Activated naive CD8-positive, alpha-beta T cell treated with anti-CD3 and anti-CD28 coated beads, Interleukin-2, amount 50 U/mL, for 24 hours (primary cell): ENCODE measurements around the gene ARPP21.
"Not testable (repeated sequence)": the region's sequence is repeated elsewhere in the genome, so short reads cannot be mapped to it uniquely, and the experiment has no call there.

Source experiments
- ATAC-seq: fragments of 150-1000 bp; cut with Tn5 transposase; one replicate; pipeline ENCODE4 v1.10.0; 2021
- DNase-seq: peaks from one replicate; pipeline ENCODE4 v3.0.0; 2021
- H3K27ac Mint-ChIP-seq: one replicate; pipeline ENCODE4 v1.8.0; 2021; ENCODE audit warnings: mild to moderate bottlenecking, mixed read lengths
- H3K27me3 Mint-ChIP-seq: one replicate; pipeline ENCODE4 v1.8.0; 2021; ENCODE audit warnings: mixed read lengths
- H3K36me3 Mint-ChIP-seq: one replicate; pipeline ENCODE4 v1.8.0; 2021; ENCODE audit warnings: low read depth, mixed read lengths
- H3K4me1 Mint-ChIP-seq: one replicate; pipeline ENCODE4 v1.8.0; 2021; ENCODE audit warnings: mixed read lengths
- H3K4me3 Mint-ChIP-seq: one replicate; pipeline ENCODE4 v1.8.0; 2021; ENCODE audit warnings: mild to moderate bottlenecking, moderate library complexity, mixed read lengths
- H3K9me3 Mint-ChIP-seq: one replicate; pipeline ENCODE4 v1.8.0; 2021; ENCODE audit warnings: mixed read lengths

Gene ARPP21

DNA sequence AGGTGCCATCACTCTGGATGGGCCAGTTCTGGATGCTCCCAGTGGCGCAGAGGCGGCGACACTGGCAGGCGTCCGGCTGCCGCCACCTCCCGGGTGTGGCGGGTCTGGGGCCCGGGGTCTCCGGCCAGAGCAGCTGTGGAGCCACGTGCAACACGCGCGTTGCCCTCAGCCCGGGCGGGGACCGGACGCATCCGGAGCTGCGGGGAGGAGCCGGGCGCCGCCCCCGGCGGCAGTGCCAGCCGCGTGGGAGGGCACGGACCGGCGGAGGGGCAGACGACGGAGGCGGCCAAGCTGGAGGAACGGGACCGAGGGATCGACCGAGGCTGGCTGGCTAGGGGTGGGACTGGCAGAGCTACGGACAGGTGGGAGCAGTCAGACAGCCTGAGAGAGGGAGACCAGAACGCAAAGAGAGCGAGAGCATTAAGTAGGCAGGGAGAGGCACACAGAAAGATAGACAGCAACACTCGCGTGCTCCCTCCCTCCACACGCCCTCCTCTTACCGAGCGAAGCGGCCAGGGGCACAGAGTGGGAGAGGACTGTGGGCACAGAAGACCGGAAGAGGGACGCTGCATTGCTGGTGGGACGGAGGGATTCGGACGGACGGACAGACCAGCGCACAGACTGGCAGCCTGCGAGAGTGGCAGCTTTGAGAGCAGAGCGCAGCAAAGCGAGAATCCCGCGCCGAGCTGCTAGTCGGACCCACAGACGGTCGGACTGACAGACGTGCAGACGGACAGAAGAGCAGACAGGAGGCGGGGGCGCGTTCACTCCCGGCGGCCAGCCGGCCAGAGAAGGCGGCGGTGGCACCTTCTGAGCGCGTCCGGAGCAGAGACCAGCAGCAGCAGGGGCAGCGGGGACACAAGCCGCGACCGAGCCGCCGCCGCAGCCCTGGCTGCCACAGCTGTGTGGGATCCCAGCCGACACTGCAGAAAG, at the start of gene ARPP21:
Gene ARPP21, plus strand, starts transcription at position 272 of the 933 bp plus-strand sequence. CDS start 42,227 bp downstream, outside the sequence.
- Mint-ChIP-seq H3K4me3 (peak within 1 kb of the TSS; percentile 76), H3K27me3 (peaks cover 36% of the 10 kb centered on the region), H3K36me3 (no peaks in the 10 kb centered on the region), H3K4me1 (peaks cover 8% of the 10 kb centered on the region), H3K9me3 (no peaks in the 10 kb centered on the region), H3K27ac (no peak within 1 kb of the TSS)
- peak; percentile 16 for DNase-seq
- ATAC-seq, result peak; percentile 36

DNA sequence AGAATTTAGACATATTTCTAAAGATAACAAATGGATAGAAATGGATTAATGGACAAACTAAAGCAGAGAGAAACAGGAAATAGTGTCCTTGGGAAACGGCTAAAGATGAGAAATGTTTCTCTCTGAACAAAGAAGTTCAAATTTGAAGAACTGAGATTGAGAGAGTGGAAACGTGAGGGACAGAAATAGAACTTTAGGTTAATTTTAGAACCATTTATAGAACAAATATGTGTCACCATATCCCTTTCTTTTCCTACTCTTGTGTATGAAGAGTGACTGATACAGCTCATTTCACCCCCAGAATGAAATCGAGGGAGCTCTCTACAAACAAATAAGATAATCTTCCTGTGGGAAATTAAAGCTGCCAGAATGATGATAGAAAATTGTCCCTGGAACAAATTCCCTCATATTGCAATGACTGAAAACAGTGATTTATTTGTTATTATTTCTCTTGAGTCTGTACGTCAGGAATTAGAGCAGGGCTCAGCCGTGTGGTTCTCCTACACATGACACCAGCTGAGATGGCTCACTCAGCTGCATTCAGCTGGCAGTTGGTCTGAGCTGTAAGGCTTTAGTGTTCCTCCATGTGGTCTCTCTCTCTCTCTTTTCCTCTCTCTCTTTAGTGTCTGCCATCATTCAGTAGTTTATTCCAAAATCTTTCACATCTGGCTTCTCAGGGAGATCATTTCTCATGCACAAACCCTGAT, 46.6 kb upstream of the ARPP21 start:
- H3K36me3 Mint-ChIP-seq, result no peaks in the 10 kb centered on the region
- DNase-seq (no peak), ATAC-seq (no peak)
- H3K27me3 Mint-ChIP-seq, result no peaks in the 10 kb centered on the region
- H3K9me3 Mint-ChIP-seq, result peaks cover 12% of the 10 kb centered on the region
- no peaks in the 10 kb centered on the region for H3K4me1 Mint-ChIP-seq
- no peak overlapping the region for H3K27ac Mint-ChIP-seq
- H3K4me3 Mint-ChIP-seq, result no peak overlapping the region

DNA sequence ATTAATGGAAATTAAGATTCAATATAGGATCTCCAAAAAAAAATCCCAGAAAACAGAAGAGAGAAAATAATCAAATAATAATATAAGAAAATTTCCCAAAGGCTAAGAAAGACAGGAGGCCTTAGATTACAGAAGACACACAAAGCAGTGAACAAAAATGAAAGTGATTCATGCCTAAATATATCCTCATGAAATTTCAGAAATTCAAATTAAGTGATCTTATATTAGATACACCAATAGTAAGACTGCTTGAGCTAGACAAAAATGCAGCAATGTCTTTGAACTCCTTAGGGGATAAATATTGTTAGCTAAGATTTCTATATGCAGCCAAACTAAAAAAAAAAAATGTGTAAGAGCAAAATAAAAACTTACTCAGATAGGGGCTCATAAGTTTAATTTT, 44.6 kb upstream of the ARPP21 start:
- no peaks in the 10 kb centered on the region for H3K36me3 Mint-ChIP-seq

DNA sequence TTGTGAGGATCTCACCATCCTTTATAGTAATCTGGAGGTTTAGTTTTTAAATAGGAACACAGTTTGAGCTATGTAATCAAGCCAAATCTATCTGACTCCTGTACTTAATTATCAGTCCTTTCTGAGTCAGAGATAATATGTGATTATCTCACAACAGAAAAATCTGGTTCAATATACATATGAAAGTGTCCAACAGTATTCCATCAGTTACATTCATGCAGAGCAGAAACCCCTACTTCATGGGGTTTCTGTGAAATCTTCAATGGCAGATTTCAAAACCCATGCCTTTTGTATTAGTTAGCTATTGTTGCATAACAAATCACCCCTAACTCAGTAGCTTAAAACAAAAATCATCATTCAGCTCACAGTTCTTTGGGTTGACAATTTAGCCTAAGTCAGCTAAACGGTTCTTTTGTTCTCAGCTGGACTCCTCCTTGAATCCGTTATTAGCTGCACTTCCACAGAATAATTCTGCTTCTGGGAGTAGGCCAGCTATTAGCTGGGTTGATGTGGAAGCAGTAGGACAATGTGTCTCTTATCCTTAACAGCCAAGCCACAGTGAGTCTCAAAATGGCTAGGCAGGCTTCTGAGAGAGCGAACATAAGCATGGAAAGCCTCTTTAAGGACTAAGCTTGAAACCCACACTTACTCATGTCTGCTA, 42.9 kb upstream of the ARPP21 start:
- H3K4me1 Mint-ChIP-seq, result no peaks in the 10 kb centered on the region
- H3K9me3 Mint-ChIP-seq, result no peaks in the 10 kb centered on the region
- H3K27me3 Mint-ChIP-seq, result no peaks in the 10 kb centered on the region
- no peaks in the 10 kb centered on the region for H3K36me3 Mint-ChIP-seq
- no peak overlapping the region for H3K4me3 Mint-ChIP-seq
- no peak overlapping the region for H3K27ac Mint-ChIP-seq
- DNase-seq, result no peak
- ATAC-seq, result no peak

More for the DNA sequence above, 44.6 kb upstream of the ARPP21 start:
- DNase-seq (no peak), ATAC-seq (no peak)
- Mint-ChIP-seq H3K4me1 (no peaks in the 10 kb centered on the region), H3K4me3 (no peak overlapping the region), H3K27ac (no peak overlapping the region), H3K27me3 (no peaks in the 10 kb centered on the region), H3K9me3 (no peaks in the 10 kb centered on the region)

DNA sequence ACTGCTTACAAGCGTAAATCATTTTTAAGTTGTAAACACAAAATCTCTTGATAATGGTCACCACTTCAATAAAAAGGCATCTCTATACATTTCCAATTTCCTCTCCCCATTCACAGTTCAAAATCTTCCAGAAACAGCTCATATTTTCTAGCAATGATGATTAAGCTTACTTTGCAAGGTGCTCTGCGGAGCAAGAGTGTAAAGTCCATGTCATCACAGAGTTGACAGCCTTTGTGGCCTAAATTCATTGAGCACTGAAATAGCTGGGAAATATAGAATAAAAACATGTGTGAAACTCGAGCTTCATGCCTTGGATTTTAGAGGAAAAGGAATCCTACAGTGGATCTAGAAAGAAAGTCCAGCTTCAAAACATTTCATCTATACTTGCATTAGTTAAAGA, 41.8 kb upstream of the ARPP21 start:
- Mint-ChIP-seq H3K4me1 (no peaks in the 10 kb centered on the region), H3K9me3 (no peaks in the 10 kb centered on the region), H3K36me3 (no peaks in the 10 kb centered on the region), H3K27me3 (no peaks in the 10 kb centered on the region), H3K4me3 (no peak overlapping the region), H3K27ac (no peak overlapping the region)
- ATAC-seq (no peak), DNase-seq (no peak)

DNA sequence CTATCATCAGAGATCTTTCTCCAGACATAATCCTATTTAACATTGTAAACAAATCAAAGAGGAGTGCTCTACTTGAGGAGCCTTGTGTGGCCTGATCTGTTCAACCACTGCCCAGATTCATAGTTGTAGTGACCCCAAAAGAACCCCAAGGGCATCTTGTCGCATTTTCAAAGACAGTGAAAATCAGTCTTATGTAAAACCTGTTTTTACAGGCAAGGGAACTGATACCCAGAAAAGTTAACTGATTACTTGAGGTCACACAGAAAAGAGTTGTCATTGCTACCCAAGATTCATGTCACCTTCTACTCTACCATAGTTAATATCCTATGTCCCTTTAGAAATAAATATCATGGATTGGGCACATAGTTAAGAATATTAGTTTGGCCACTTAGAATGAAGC, 40.5 kb upstream of the ARPP21 start:
- H3K36me3 Mint-ChIP-seq, result no peaks in the 10 kb centered on the region
- no peaks in the 10 kb centered on the region for H3K27me3 Mint-ChIP-seq
- ATAC-seq (no peak), DNase-seq (no peak)
- H3K27ac Mint-ChIP-seq, result no peak overlapping the region
- no peak overlapping the region for H3K4me3 Mint-ChIP-seq
- no peaks in the 10 kb centered on the region for H3K4me1 Mint-ChIP-seq
- no peaks in the 10 kb centered on the region for H3K9me3 Mint-ChIP-seq

DNA sequence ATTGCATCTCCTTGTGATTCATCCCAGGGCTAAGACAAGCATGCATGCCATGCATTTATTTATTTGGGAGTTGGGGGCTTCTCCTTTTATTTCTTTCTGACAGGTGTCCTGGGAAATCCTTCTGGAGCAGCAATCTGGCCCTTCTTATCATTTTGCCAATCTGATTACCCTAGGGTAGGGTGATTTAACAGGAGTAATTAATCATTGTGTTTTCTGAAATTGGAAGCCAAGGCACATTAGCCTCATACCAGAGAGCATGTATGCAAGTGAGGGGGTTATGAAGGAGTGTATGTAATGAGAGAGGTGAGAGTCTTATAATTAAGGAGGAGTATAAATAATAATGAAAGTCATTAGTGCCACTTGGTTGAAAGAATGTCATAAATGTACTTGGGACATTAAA, 37.4 kb upstream of the ARPP21 start:
- no peak for ATAC-seq
- Mint-ChIP-seq H3K36me3 (no peaks in the 10 kb centered on the region), H3K4me3 (no peak overlapping the region), H3K4me1 (no peaks in the 10 kb centered on the region), H3K9me3 (peaks cover 4% of the 10 kb centered on the region), H3K27me3 (no peaks in the 10 kb centered on the region), H3K27ac (no peak overlapping the region)
- DNase-seq, result no peak

DNA sequence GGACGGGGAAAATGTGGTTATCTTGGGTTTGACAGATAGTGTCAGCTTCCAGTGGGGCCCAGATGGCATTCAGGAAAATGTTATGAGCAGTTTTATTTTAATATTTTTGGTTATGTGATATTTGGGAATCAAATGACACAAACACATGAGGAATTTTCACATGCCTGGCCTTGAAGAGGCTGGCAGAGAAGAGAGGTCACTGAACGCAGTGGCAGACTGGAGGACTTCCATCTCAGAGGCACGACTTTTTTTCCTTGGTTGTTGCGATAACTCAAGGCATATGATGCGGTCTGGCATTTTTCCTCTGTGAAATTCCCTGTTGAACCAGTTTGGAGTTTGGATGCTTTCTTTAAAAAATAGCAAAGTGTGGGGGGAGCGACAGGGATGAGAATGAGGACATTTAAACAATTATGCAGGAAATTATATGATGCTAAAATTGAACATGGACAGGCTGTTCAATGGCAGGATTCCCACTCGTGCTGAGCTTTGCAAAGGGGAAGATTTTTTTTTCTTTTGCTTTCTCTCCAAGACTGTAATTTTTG, 36.9 kb upstream of the ARPP21 start:
- no peak for DNase-seq
- no peaks in the 10 kb centered on the region for H3K27me3 Mint-ChIP-seq

DNA sequence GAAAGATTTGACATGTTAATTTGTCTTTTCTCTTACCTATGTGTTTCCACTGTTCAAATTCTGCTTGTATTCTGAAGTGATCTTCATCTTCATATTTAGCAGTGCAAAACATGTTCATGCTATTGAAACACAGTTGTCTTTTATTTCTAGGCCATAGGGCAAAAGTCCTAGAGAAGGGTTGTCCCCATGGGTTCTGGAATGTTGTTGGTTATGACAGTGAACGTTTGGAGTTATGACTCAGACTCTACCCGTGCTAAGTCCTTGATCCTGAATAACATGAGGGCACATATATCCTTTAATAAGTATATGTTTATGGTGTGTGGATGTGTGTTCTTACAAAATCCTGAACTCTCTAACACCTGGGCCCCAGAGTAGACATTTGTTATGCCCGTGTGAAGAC, 23.0 kb upstream of the ARPP21 start:
- no peak overlapping the region for H3K4me3 Mint-ChIP-seq
- DNase-seq (no peak), ATAC-seq (no peak)
- H3K4me1 Mint-ChIP-seq, result no peaks in the 10 kb centered on the region
- no peak overlapping the region for H3K27ac Mint-ChIP-seq
- peaks cover 7% of the 10 kb centered on the region for H3K9me3 Mint-ChIP-seq
- H3K27me3 Mint-ChIP-seq, result no peaks in the 10 kb centered on the region
- no peaks in the 10 kb centered on the region for H3K36me3 Mint-ChIP-seq

More for the DNA sequence above, 36.9 kb upstream of the ARPP21 start:
- ATAC-seq, result no peak
- Mint-ChIP-seq H3K9me3 (peaks cover 4% of the 10 kb centered on the region), H3K4me1 (no peaks in the 10 kb centered on the region), H3K4me3 (no peak overlapping the region), H3K36me3 (no peaks in the 10 kb centered on the region), H3K27ac (no peak overlapping the region)

DNA sequence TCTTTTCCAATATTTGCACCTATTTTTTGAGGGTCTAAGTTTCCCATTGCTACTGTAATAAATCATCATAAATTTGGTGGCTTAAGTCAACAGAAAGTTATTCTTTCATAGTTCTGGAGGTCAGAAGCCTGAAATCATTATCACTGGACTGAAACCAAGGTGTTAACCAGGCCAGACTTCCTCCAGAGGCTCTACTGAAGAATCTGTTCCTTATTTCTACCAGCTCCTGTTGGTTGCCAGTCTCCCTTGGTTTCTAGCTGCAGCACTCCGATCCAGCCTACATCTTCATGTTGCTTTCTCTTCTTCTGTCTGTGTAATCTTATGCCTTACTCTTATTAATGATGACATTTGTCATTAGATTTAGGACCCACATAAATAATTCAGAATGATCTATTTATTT, 22.0 kb upstream of the ARPP21 start:
- Mint-ChIP-seq H3K9me3 (peaks cover 3% of the 10 kb centered on the region), H3K4me1 (no peaks in the 10 kb centered on the region), H3K27ac (no peak overlapping the region), H3K36me3 (no peaks in the 10 kb centered on the region), H3K4me3 (no peak overlapping the region), H3K27me3 (no peaks in the 10 kb centered on the region)
- no peak for ATAC-seq
- DNase-seq, result no peak

DNA sequence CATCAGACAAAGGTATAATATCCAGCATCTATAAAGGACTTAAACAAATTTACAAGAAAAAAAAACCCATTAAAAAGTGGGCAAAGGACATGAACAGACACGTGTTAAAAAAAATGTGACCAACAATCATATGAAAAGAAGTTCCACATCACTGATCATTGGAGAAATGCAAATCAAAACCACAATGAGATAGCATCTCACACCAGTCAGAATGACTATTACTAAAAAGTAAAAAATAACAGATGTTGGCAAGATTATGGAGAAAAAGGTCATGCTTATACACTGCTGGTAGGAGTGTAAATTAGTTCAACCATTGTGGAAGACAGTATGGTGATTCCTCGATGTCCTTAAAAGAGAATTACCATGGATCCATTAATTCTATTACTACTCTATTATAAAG, 19.1 kb upstream of the ARPP21 start:
- not testable (repeated sequence) for H3K4me1 Mint-ChIP-seq, H3K4me3 Mint-ChIP-seq

DNA sequence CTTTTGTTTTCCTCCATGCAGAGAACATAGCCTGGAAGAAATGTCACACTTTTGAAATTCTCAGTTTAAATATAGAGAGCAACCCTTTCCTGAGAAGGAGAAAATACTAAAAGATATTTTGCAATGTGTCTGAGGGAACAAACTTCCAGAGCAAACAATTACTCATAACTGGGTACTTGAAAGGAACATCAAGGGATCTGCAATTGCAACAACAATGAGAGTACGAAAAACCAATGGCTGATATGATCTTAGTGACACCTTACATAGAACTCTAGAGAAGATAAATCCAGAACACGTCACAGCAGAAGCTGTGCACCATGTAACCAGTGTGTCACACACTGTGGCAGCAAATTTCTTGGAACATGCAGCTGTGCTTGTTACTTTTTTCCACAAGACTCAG, 14.6 kb upstream of the ARPP21 start:
- Mint-ChIP-seq H3K27me3 (no peaks in the 10 kb centered on the region), H3K9me3 (no peaks in the 10 kb centered on the region), H3K4me1 (no peaks in the 10 kb centered on the region), H3K36me3 (no peaks in the 10 kb centered on the region), H3K4me3 (no peak overlapping the region), H3K27ac (no peak overlapping the region)
- ATAC-seq, result no peak
- DNase-seq, result no peak

More for the DNA sequence above, 19.1 kb upstream of the ARPP21 start:
- not testable (repeated sequence) for DNase-seq, H3K36me3 Mint-ChIP-seq, ATAC-seq, H3K27me3 Mint-ChIP-seq, H3K27ac Mint-ChIP-seq, H3K9me3 Mint-ChIP-seq

DNA sequence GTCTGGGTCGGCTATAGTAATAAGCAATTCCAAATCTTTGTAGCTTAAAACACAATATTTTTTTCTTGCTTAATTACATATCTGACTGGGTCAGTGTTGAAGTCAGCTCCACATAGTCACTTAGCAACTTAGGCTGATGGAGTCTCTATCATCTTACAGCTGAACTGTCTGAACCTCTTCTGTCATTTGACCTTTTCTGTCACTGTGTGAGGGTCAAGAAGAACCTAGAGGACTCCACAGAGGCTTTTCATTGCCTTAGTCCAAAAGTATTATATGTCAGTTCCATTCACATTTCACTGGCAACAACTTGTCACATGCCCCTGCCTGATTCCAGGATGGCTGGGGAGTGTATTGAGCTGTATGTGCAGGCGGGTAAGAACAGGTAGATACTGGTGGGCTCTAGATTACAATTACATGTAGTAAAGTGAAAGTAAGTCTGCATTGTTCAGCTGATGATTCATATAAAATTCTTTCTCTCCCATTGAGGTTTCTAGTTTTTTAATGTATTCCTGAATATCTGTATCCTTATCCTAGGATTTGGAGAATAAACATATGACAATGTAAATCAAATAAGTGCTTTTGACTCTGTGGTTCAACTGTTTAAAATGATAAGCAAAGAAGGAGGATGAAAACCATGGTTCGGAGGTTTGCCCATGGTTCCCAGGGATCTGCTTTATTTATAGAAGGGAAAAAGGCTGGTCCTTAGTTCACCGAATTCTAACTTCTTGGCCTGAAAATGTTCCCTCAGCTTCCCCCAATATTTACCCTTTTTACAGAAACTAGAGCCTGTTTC, 5.8 kb upstream of the ARPP21 start:
- DNase-seq (no peak), ATAC-seq (no peak)
- Mint-ChIP-seq H3K27me3 (peaks cover 9% of the 10 kb centered on the region), H3K4me3 (no peak overlapping the region), H3K4me1 (no peaks in the 10 kb centered on the region), H3K9me3 (no peaks in the 10 kb centered on the region), H3K27ac (no peak overlapping the region), H3K36me3 (no peaks in the 10 kb centered on the region)

DNA sequence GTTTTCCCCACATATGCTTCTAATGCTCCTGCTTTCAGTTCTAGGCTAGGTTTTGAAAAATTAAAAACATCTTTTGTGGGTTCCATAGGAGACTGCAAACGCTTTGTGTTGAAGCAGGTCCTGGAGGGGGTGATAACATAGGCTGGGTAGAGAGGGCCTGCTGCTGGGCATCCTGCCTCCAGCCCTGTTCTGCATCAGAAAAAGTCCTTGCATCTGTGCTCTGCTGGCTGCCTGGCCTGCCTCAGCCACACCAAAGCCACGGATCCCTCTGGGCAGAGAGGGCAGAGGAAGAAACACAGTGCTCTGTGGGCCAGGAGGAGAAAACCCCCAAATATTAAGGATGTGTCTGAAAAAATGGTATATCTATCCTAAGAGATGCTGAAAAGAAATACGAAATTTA, 3.9 kb upstream of the ARPP21 start:
- ATAC-seq, result no peak
- Mint-ChIP-seq H3K4me1 (peaks cover 8% of the 10 kb centered on the region), H3K27ac (no peak overlapping the region), H3K4me3 (no peak overlapping the region), H3K36me3 (no peaks in the 10 kb centered on the region), H3K9me3 (no peaks in the 10 kb centered on the region), H3K27me3 (peaks cover 24% of the 10 kb centered on the region)
- no peak for DNase-seq
